ENCODE data around the gene MAN1A2.

Gene MAN1A2

DNA sequence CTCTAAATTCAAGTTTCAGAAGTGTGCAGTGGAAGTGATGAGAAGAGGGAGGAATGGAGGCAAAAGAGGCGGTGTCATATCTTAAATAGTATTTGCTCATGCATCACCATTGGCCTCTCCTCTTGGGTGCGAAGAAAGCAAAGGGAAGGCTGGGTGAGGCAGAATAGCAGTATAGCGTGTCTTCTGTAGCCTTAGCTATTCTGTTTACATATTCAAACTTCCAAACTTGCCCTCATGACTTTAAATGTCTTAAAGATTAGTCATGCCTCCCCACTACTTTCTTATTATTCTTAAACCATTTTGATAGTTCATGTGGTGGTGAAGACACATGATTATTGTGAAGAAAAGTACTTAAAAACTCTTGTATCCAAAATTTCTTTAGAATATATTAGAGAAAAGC lies 134.0 kb downstream of the MAN1A2 start:
- TF ChIP-seq, protein P1, sequence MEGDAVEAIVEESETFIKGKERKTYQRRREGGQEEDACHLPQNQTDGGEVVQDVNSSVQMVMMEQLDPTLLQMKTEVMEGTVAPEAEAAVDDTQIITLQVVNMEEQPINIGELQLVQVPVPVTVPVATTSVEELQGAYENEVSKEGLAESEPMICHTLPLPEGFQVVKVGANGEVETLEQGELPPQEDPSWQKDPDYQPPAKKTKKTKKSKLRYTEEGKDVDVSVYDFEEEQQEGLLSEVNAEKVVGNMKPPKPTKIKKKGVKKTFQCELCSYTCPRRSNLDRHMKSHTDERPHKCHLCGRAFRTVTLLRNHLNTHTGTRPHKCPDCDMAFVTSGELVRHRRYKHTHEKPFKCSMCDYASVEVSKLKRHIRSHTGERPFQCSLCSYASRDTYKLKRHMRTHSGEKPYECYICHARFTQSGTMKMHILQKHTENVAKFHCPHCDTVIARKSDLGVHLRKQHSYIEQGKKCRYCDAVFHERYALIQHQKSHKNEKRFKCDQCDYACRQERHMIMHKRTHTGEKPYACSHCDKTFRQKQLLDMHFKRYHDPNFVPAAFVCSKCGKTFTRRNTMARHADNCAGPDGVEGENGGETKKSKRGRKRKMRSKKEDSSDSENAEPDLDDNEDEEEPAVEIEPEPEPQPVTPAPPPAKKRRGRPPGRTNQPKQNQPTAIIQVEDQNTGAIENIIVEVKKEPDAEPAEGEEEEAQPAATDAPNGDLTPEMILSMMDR (IDR thresholded peaks at IDR 0.05) = no peak
- no peak for TF ChIP-seq ZFX (IDR thresholded peaks at IDR 0.05; ENCODE audit: borderline replicate concordance)
- no peak overlapping the region for H3K27ac ChIP-seq

DNA sequence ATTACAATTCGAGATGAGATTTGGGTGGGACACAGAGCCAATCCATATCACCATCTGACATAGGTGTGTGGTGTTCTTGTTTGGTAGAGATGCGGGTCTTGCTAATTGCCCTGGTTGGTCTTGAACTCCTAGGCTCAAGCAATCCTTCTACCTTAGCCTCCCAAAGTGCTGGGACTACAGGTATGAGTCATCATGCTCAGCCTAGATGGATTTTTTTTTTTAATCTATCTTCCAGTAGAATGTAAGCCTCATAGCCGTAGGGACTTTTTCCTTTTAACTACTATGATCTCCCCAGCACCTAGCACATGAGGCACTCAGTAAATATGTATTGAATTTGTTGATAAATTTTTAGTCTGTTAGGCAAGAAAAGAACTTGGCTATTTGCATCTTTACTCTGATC lies 144.0 kb downstream of the MAN1A2 start:
- TF ChIP-seq ZFX (IDR thresholded peaks at IDR 0.05; ENCODE audit: borderline replicate concordance) = no peak
- TF ChIP-seq, protein P1 (IDR thresholded peaks at IDR 0.05) = no peak
- no peak overlapping the region for H3K27ac ChIP-seq

DNA sequence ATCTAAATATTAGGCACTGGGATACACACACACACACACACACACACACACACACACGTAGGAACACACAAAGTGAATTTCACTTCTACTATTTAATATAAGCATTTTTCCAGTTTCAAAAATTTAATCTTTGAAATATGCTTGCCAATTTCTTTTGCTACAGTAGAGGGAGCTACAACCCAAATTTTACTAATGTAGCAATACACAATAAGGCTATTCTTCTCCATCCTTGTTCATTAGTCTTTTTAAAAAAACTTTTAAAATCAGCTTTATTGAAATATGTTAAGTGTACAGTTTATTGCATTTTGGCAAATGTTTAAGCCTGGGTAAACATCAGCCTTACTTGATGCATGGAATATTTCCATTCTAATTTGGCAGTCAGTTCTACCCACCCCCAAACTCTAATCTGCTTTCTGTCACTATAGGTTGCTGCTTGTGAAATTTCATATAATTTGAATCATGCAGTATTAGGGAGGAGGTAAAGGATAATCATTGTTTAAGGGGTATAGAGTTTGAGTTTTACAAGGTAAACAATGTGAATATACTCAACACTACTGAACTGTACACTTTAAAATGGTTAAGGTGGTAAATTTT lies 145.6 kb downstream of the MAN1A2 start:
- no peak overlapping the region for H3K27ac ChIP-seq
- TF ChIP-seq ZFX (IDR thresholded peaks at IDR 0.05; ENCODE audit: borderline replicate concordance) = no peak
- TF ChIP-seq, protein P1 (IDR thresholded peaks at IDR 0.05) = peak; percentile 74

DNA sequence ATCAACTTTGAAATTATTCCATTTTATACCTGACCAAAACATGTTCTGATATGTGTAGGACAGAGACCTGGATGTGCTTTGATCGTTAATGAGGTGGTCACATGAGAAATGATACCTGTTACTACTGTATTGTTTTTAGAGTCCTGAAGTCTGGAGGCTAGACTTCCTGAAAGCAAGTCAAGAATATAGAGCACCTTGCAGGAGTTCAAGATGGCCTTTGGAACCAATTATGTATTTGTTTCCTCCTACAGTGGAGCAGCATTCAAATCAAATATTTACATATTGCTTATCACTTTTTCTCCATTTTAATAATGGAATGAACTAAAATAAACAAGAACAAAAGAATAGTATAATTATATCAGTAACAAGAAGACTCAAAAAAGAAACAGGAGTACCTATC lies 155.9 kb downstream of the MAN1A2 start:
- H3K27ac ChIP-seq = no peak overlapping the region
- TF ChIP-seq, protein P1 (IDR thresholded peaks at IDR 0.05) = no peak
- no peak for TF ChIP-seq ZFX (IDR thresholded peaks at IDR 0.05; ENCODE audit: borderline replicate concordance)

DNA sequence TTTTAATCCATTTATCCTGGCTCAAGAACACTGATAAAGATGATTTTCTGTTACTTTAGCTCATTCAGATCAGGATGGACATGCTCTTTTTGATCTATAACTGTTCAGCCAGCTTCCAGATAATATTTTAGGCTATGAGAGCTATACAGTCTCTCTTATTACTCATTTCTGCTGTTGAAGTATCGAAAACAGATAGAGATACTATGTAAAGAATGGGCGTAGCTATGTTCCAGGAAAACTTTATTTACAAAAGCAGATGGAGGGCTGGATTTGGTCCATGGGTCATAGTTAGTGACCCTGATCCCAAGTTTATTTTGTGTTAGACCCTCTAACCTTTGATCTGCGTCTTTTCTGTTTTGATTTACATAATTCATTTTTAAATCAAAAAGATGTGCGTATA lies 159.8 kb downstream of the MAN1A2 start:
- no peak overlapping the region for H3K27ac ChIP-seq
- TF ChIP-seq, protein P1 (IDR thresholded peaks at IDR 0.05) = no peak
- TF ChIP-seq ZFX (IDR thresholded peaks at IDR 0.05; ENCODE audit: borderline replicate concordance) = no peak

DNA sequence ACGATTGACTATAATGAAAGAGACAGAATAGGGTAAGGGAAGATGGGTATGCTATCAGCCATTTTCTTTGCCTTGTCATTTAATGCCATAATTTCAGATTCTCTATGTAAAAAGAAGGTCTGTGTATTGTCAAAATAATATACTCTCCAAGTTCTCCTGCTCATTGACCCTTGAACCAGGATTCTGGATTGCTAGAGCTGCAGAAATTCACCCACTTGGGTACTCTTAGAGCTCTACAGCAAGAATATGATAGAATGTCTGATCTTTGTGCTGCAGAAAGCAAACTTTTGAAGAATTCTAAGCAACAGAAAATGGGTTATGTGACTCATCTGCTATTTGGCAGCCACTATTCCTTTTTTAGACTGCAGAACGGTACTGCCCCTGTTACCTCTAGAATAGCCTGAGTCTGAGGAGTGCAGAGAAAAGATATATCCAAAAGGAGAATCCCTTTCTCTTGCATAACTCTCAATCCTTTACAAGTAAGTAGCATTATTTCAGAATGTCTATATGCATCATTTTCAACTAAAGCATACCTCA lies 160.4 kb downstream of the MAN1A2 start:
- no peak for TF ChIP-seq ZFX (IDR thresholded peaks at IDR 0.05; ENCODE audit: borderline replicate concordance)
- TF ChIP-seq, protein P1 (IDR thresholded peaks at IDR 0.05) = no peak
- no peak overlapping the region for H3K27ac ChIP-seq

DNA sequence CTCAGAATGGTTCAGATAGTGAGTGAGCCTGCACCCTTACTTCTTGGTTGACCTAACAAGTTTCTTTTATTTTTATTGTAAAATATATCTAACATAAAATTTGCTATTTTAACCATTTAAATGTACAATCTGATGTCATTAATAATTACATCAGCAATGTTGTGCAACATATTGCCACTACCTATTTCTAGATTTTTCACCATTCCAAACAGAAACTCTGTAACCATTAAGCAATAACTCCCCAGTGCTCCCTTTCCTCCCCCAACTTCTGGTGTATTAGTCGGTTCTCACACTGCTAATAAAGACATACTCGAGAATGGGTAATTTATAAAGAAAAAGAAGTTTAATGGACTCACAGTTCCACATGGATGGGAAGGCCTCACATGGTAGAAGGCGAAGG lies 162.4 kb downstream of the MAN1A2 start:
- TF ChIP-seq, protein P1 (IDR thresholded peaks at IDR 0.05) = no peak
- TF ChIP-seq ZFX (IDR thresholded peaks at IDR 0.05; ENCODE audit: borderline replicate concordance) = no peak
- H3K27ac ChIP-seq = no peak overlapping the region
